ENCODE measurements around the gene IRF8. TPM values are rescaled to one million over a fixed set of nuclear protein-coding genes. Genes with fewer than 3 reads are reported as not detected.

The IRF8 gene
- total RNA-seq, 1 experiment from 2014 or later: 0.28 TPM

- H2BK5ac ChIP-seq (ENCODE audit: insufficient read length, low read length): no peak overlapping the region
- WGBS (ENCODE audit: extremely low coverage, insufficient read length, low lambda C conversion rate): no CpG with 5 or more reads among the region's 9 CpGs
- no peak overlapping the region for H2BK15ac ChIP-seq (ENCODE audit: low read depth, low read length)
Observed at GRCh38 chr16:85959686-85960085, 60.7 kb downstream of the IRF8 start.

More at GRCh38 chr16:85959686-85960085, 60.7 kb downstream of the IRF8 start:
- Mint-ChIP-seq H3K4me1 (no peaks in the 10 kb centered on the region), H3K27ac (no peak overlapping the region), H3K36me3 (ENCODE audit: insufficient read depth in 1 of 3, low read depth in 3 of 3) (no peaks in the 10 kb centered on the region), H3K27me3 (ENCODE audit: low read depth) (peaks cover 3% of the 10 kb centered on the region), H3K4me3 (no peak overlapping the region), H3K9me3 (no peaks in the 10 kb centered on the region)
- no peak overlapping the region for H3K23ac ChIP-seq (ENCODE audit: insufficient read length, low read depth, low read length)
- H2AFZ ChIP-seq (ENCODE audit: low read length): no peak overlapping the region
- H2BK120ac ChIP-seq (ENCODE audit: low read depth, low read length, poor library complexity, severe bottlenecking): no peak overlapping the region
- no peak for DNase-seq
- no peak overlapping the region for H3T11ph ChIP-seq (ENCODE audit: low read length)
- no peak overlapping the region for H3K9ac ChIP-seq (ENCODE audit: extremely low read depth, insufficient read length, low read length)
- no peaks in the 10 kb centered on the region for H3K79me1 ChIP-seq (ENCODE audit: insufficient read depth, low read depth, low read length, poor library complexity, severe bottlenecking)
- H3K4me1 ChIP-seq (ENCODE audit: insufficient read depth, low read length): no peaks in the 10 kb centered on the region
- no peak overlapping the region for H2BK20ac ChIP-seq (ENCODE audit: low read depth, low read length, poor library complexity, severe bottlenecking)
- no peak overlapping the region for H3K27ac ChIP-seq (ENCODE audit: insufficient read length, low read depth, low read length)
- no peak overlapping the region for H4K91ac ChIP-seq (ENCODE audit: insufficient read length, low read depth, low read length)
- H3K18ac ChIP-seq (ENCODE audit: insufficient read length, low read depth, low read length): no peak overlapping the region
- no peak overlapping the region for H3K4ac ChIP-seq (ENCODE audit: low read depth, low read length)
- H3K4me2 ChIP-seq (ENCODE audit: insufficient read depth, insufficient read length, low read length): no peak overlapping the region
- no peaks in the 10 kb centered on the region for H4K20me1 ChIP-seq (ENCODE audit: control insufficient read depth, insufficient read depth, insufficient read length)
- no peak overlapping the region for H2AK5ac ChIP-seq (ENCODE audit: insufficient read length, low read length)
- TF ChIP-seq, protein P1, sequence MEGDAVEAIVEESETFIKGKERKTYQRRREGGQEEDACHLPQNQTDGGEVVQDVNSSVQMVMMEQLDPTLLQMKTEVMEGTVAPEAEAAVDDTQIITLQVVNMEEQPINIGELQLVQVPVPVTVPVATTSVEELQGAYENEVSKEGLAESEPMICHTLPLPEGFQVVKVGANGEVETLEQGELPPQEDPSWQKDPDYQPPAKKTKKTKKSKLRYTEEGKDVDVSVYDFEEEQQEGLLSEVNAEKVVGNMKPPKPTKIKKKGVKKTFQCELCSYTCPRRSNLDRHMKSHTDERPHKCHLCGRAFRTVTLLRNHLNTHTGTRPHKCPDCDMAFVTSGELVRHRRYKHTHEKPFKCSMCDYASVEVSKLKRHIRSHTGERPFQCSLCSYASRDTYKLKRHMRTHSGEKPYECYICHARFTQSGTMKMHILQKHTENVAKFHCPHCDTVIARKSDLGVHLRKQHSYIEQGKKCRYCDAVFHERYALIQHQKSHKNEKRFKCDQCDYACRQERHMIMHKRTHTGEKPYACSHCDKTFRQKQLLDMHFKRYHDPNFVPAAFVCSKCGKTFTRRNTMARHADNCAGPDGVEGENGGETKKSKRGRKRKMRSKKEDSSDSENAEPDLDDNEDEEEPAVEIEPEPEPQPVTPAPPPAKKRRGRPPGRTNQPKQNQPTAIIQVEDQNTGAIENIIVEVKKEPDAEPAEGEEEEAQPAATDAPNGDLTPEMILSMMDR (conservative IDR thresholded peaks at IDR 0.05): no peak
- H4K8ac ChIP-seq (replicated peaks; ENCODE audit: insufficient read length, low read depth, low read length): no peak overlapping the region
- H2BK12ac ChIP-seq (ENCODE audit: insufficient read length, low read depth, low read length): no peak overlapping the region
- H3K79me2 ChIP-seq (ENCODE audit: insufficient read depth, low read length): no peaks in the 10 kb centered on the region
- H3K56ac ChIP-seq (ENCODE audit: insufficient read length, low read depth, low read length): no peak overlapping the region
- no peaks in the 10 kb centered on the region for H3K23me2 ChIP-seq (ENCODE audit: insufficient read length, low read depth, low read length, poor library complexity, severe bottlenecking)
- H3K27me3 ChIP-seq (ENCODE audit: insufficient read depth, low read length): no peaks in the 10 kb centered on the region
- no peaks in the 10 kb centered on the region for H3K9me3 ChIP-seq (ENCODE audit: control insufficient read depth, low read depth, low read length)
- H3K14ac ChIP-seq (ENCODE audit: insufficient read depth, low read length): no peak overlapping the region; the same call in 1 of the 2 replicates
- no peak overlapping the region for H4K5ac ChIP-seq (ENCODE audit: insufficient read length, low read depth, low read length)

Data from H9 (cell line).